HL-60 (cell line): ENCODE measurements around the gene LOXL3.

Experiments
- DNase-seq, 2 experiments: peaks; one replicate each; pipeline ENCODE4 v3.0.0-alpha.2; 2010 to 2020; ENCODE audit warnings: low read depth in 1 of 2, low spot score in 1 of 2
- H3K27ac ChIP-seq: fragments of 250-450 bp; sonication (Bioruptor Pico); replicated peaks from 2 replicates; pipeline ENCODE4 v1.5.1; 2020; ENCODE audit warnings: mild to moderate bottlenecking, moderate library complexity
- H3K27me3 ChIP-seq: fragments of 250-450 bp; sonication (Bioruptor Pico); 2 replicates; pipeline ENCODE4 v1.5.1; 2021; ENCODE audit warnings: mild to moderate bottlenecking, moderate library complexity; ENCODE audit not compliant: insufficient read depth, poor library complexity, severe bottlenecking
- H3K4me3 ChIP-seq: replicated peaks from 2 replicates; pipeline ENCODE4 v1.5.1; 2011; ENCODE audit warnings: mild to moderate bottlenecking, control low read depth, low read length; ENCODE audit not compliant: insufficient read depth
- CTCF ChIP-seq: IDR thresholded peaks from one replicate; pipeline ENCODE4 v1.5.1; 2011; ENCODE audit warnings: low read length, control low read depth, inconsistent platforms; ENCODE audit not compliant: insufficient read depth
- GABPA ChIP-seq: IDR thresholded peaks from 2 replicates; pipeline ENCODE4 v1.6.1; 2012; ENCODE audit warnings: low read depth
- POLR2AphosphoS5 ChIP-seq: IDR thresholded peaks from 2 replicates; pipeline ENCODE4 v1.6.1; 2012; ENCODE audit warnings: low read depth
- REST ChIP-seq: IDR thresholded peaks from 2 replicates; pipeline ENCODE4 v1.6.1; 2012; ENCODE audit warnings: low read depth; ENCODE audit not compliant: insufficient replicate concordance
- SPI1 ChIP-seq: IDR thresholded peaks from 2 replicates; pipeline ENCODE4 v1.6.1; 2012; ENCODE audit warnings: low read depth, mild to moderate bottlenecking, borderline replicate concordance

LOXL3 gene

GRCh38 chr2:74505448-74506246, 48.1 kb downstream of the LOXL3 start:
- TF ChIP-seq GABPA (no peak), REST (no peak), CTCF (no peak), POLR2AphosphoS5 (no peak), SPI1 (no peak)
- Histone ChIP-seq H3K27me3 (peaks cover 27% of the 10 kb centered on the region), H3K27ac (no peak overlapping the region), H3K4me3 (peak overlapping the region; percentile 12; the same call in 1 of the 2 replicates)
- no peak for DNase-seq

- TF ChIP-seq REST (no peak), GABPA (no peak), CTCF (no peak), SPI1 (no peak), POLR2AphosphoS5 (no peak)
- DNase-seq, result no peak
- Histone ChIP-seq H3K27me3 (peaks cover 38% of the 10 kb centered on the region), H3K4me3 (no peak overlapping the region), H3K27ac (no peak overlapping the region)
Measured at GRCh38 chr2:74504591-74504990, 49.2 kb downstream of the LOXL3 start.

- H3K27ac ChIP-seq, result no peak overlapping the region
- no peak for TF ChIP-seq SPI1
- no peak for TF ChIP-seq GABPA
- no peak for TF ChIP-seq POLR2AphosphoS5
- no peak for TF ChIP-seq REST
- TF ChIP-seq CTCF, result no peak
- no peak overlapping the region for H3K4me3 ChIP-seq
- DNase-seq, result no peak
- peaks cover 46% of the 10 kb centered on the region for H3K27me3 ChIP-seq
Measured at GRCh38 chr2:74503506-74504475, 50.0 kb downstream of the LOXL3 start.
